ENCODE results near the gene CNTF.

The CNTF gene

DNA sequence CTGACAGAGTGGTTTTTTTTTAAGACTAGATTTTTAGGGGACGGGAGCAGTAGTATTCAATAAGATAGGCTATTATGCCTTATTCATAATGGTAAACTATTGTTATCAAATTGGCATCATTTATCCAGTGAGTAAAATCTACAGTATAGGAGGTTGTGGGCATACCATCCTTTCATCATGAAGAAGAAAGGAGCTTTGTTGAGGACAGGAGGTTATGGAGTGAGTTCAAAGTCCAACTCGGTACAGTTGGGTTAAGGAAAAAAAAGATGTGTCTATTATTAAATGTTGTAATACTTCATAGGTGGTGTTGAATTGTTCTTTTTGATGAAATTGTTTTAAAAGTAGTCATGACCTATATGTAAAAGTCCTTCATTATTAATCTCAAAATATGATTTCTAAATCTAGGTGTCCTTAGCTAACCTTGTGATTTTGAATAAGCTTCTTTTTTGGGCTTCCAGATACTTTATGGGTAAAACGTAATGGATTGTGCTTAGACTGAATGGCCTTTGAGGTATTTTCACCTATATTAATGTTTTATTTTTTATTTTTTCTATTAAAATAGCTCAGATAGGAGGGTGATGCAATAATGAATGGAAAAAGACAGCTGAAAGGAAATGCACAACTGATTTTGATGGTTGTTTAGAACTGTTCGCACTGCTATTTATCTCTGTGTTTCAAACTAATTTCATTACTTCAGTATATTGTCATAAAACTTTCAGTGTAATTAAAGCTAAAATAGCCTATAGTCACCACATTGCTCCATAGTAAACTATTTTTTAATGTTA lies 15.3 kb upstream of the CNTF start:
- no peak for DNase-seq

DNA sequence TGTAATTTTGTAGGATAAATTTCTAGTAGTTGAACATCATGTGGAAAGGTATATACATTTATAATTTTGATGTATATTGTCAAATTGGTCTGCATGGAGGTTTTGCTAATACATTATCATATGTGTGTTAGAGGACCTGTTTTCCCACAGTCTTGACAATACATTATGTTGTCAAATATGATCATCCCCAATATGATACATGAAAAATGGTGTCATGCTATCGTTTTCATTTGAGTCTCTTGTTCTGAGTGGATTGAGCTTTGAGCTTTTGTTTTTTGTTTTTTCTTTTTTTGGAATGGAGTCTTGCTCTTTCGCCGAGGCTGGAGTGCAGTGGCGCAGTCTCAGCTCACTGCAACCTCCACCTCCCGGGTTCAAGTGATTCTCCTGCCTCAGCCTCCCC lies 14.1 kb upstream of the CNTF start:
- no peak for DNase-seq

DNA sequence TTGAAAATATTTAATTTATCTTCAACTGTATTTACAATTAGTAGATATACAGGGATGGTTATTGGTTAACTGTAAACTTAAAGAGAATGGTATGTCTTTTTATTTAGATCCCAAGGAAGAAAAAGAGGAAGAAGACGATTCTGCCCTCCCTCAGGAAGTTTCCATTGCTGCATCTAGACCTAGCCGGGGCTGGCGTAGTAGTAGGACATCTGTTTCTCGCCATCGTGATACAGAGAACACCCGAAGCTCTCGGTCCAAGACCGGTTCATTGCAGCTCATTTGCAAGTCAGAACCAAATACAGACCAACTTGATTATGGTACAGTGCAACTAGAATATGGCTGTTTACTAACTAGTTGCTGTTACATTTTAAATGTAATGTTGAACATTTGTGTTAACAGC lies 12.7 kb upstream of the CNTF start:
- DNase-seq: no peak

DNA sequence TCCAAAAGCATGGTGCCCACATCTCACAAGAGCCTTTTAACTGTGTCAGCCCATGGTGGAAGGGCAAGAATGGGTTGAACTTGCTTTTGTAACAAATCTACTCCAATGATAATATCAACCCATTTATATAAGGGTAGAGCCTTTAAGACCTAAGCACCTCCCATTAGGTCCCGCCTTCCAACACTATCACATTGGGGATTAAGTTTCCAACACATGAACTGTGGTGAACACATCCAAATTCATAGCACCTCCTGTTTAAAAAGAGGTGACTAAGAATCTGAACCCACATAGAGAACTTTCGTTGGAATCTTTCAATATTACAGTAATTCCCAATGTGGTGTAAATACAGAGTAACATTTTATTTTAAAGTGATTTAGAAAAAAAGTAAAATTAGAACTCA lies 9.2 kb upstream of the CNTF start:
- DNase-seq: no peak

DNA sequence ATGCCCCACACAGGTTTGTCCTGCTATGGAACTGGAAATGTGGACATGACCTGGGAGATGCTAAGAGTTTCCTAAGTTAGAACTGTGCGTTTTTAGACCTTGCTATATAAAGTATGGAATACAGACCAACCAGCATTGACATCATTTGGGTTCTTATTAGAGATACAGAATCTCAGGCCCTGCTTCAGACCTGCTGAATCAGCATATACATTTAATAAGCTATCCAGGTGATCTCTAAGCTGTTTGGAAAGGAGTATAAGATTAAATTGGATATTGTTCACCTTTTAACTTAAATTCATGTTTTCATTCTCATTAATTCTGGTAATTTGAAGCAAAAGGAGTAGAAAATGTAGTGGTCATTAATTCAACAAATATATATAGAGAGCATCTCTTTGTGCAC lies 6.9 kb upstream of the CNTF start:
- no peak for DNase-seq

DNA sequence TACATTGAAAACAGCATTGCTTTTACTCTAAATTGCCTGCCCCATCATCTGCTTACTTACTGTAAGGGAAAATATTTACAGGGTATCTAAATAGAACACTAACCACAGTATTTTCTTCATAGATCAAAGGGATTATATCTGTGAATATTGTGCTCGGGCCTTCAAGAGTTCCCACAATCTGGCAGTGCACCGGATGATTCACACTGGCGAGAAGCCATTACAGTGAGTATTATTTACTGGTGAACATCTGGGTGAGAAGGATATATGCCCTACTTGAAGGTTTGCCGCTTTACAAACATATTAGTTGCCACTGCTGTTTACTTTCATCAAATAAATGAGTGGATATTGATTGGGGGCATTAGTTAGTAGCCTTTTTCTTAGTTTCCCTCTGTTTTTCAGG lies 5.9 kb upstream of the CNTF start:
- DNase-seq: no peak

DNA sequence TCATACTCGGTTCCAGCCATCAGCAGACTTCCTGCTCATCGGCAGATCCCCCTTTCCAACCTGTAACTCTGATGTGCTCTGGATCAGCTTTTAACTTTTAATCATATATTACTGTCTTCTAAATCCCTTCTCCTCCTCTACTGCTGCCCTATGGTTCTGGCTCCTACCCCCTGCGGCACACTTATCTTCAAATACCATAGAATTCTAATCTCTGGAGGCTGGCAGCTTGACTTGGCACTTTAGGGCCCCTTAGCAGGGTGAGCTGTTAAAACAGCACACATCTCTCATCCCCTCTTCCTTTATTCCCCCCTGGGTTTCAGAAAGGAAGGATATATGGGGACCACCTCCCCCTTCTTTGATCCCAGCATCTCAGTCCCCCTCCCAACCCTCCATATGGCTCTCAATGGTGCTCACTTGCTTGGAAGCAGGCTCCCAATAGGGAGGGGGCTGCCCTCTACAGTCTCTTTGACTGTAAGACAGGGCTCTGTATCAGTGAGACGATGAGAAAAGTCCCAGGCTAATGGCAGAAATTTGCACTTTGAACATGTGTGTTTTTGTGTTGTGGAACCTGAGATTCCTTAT lies 4.4 kb upstream of the CNTF start:
- DNase-seq: no peak

DNA sequence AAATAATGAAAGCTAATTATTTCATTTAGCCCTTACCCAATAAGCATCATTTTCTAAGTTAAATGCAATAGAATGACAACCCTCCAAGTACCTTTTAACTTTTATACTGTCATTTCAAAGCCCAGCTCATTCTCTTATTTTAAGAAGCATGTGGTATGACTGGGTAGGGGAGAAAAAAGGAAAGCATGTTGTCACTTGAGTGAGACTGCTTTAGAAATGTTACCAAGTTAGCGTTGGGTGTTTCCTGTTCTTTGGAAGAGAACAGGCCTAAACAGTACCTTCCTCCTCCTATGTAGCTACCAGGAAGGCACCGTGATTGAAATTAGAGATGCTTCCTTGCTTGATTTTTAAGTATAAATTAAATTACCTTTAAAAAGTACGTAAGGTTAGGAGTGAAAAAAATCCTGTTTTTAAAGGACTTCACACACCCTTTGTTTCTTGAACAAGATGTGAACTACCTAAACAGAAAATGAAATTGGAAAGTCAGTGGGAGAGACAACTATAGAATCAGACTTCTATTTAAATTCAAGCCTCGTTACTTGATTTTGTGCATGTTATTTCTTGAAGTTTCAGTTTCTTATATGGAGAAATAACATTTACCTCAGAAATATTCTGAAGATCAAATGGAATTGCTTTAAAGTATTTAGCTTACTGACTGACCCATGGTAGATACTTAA lies 741 bp upstream of the CNTF start:
- DNase-seq: no peak

DNA sequence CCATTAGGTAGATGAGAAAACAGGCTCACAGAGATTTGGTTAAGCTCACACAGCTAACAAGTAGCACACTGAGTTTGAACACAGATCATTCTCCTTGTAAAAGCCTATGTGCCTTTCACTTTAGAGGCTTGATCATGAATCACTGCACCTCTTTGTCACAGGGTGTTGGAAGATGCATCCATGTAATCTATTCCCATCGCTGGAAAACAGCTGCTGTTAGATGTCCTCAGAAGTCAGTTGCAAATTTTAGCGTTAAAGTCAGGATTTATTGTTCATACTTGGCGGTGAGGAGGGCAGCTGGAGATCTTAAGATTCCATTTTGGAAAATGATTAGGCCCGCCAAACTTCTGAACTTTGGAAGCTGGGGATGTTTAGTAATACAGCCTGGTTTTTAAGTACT lies 2.6 kb downstream of the CNTF start:
- no peak for DNase-seq

DNA sequence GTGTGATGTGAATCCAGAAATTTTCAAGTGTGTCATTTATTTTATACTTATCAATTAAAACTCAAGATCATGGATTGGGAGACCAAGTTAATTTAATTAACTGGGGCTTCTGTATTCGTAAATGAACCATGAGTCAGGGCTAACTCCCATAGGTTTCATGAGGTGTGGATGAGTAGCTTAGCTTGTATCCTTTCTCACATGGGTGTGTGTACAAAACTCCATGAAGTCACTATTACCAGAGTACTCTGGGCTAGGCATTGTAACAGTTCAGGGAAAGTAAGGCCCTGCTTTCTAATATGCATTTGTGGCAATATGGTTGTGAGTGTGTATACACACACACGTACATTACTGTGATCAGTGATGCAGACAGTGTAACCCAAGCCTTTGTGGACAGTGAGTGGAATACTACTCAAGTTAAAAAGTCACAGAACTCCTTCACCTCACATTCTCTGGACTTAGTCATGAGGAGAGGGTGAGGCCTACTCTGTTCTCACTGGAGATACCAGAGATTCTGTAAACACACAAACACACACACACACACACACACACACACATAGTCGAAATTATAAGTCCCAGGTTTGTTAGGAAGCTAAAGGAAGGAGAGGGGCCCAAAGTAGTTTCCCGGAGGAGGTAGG lies 3.5 kb downstream of the CNTF start:
- no peak for DNase-seq

DNA sequence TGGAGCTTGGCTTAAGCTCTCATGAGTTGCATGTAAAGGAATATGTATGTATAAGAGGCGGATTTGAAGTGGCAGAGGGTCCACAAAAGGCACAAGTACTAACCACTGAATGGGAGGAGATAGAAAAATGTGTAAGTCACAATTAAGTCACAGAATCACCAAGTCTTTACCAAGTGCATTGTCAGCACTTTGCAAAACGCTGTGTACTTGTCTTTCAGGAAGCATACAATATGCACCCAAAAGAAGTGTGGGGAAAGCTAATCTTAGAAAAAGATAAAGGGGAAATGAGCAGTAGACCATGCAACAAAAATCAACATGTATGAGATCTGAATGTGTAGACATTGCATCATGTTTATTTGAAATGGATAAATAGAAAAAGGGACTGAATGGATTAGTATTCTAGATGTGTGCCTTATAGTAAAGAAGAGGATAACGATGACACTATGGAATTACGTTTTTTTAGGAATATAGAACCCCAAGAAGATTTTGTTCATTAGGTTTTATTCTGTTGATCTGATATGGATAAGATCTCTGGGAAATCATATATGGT lies 4.5 kb downstream of the CNTF start:
- DNase-seq: no peak

DNA sequence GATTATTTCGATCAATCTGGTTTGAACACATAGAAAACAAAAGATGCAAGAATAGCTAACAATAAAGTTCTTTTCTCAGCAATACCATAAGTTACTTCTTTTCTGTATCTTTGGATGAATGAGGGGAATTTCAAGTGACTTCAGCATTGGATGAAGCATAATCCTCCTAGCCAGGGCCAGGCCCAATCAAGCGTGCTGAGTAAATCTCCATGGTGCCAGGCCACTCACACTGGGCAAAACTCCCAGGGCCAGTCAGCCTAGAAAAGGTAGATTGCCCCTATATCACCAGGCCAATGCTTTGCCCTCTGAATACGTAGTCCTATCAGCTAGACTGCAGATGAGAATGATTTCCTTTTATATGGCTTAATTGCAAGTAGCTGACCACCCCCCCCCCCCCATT lies 6.0 kb downstream of the CNTF start:
- DNase-seq: no peak

DNA sequence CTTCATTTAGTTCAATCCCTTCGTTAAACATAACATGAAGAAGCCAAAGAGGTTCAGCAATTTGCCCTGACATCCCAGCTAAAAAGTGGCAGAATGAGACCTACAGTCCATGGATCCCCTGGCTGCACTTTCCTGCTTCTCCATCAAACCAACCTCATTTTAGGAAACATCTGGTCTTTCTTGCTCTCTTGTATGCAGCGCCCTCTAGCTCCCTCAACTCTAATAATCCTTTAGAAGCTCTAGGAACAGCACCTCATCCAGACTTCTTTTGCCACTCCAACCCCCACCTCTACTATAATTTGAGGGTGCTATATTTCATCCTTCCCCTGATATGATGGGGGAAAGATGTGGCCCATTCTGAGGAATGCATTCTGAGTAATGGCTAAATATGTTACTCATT lies 7.4 kb downstream of the CNTF start:
- no peak for DNase-seq

DNA sequence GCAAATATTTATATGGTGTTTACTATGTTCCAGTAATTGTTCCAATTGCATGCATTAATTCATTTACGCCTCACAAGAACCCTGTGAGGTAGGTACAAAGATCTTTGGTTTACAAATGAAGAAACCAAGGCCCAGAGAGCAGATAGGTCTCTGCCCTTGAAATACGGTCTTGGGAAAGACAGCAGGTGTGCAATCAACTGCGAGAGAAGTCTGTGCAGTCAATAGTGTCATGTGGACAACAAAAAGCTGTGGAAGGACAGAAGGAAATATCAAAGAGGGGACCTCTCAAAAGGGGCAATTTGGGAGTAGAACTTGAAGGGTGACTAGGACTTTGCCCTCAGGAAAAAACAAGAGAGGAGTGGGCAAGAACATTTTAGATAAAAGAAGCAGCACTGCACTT lies 8.9 kb downstream of the CNTF start:
- DNase-seq: no peak

DNA sequence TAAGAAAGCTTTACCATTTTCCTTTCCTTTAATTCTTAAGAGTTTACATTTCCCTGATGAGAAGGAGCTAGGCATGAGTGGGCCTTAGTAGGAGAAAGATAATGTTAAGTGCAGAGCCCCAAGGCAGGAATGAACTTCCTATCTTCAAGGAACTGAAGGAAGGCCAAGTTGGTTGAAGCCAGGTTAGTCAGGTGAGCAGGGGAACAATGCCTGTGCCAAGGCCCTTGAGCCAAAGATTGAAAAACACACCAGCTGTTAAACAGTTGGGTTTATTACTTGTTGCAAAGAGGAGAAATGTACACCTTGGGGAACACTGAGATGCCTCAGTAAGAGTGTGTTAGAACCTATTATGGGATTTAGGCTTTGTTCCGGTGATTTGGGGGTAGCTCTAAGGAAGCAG lies 10.0 kb downstream of the CNTF start:
- DNase-seq: no peak

DNA sequence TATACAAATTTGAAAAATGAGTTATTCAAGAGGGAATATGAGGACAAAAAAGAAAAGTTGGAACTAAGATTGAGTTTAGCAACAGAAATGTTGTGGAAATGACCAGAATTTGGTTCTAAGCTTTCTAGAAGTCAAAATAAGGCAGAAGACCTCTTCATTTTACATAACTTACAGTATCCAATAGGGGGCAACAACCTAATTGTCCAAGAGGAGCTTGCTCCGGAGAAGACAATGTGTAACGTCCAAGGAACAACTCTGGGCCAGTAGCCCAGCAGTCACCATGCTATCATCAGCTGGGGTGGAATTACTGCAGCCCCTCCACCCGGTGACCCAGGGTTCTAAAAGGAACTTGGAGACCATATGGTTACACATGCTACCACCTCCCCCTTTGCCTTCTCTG lies 14.1 kb downstream of the CNTF start:
- no peak for DNase-seq

DNA sequence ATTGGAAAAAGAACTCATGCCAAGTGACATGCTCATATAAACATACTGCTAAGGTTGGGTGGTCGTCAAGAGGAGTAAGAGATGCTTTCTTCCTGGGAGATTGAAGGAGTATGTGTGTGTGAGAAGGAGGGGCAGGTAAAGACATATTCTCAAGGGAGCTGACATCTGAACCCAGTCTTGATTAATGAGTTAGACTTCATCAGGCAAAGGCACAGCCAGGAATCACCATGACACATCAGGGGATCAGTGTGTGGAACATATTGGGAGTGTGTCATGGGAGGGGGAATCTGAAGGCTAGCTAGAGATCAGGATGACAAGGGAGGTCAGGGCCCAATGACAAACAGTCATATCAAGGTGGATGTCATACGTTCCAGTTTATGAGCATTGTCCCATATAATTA lies 14.9 kb downstream of the CNTF start:
- DNase-seq: no peak

DNA sequence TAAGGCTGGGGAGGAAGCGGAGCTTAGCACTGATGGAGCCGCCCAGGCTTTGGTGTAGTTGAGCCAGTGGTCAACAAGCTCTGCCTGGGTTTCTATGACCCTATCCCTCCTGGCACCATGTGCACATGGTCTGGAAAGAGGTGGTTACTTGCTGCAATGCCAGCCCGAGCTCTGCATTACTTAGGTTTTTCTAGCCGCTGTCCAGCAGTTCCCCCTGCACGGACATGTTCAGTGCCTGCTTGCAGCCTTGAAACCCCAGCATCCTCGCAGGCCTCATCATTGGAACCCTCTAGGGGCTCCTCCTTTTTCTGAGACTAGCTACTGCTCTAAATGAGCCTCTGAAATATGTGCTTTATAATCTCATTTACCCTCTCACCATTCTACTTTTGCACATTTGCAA lies 16.6 kb downstream of the CNTF start:
- no peak for DNase-seq

DNA sequence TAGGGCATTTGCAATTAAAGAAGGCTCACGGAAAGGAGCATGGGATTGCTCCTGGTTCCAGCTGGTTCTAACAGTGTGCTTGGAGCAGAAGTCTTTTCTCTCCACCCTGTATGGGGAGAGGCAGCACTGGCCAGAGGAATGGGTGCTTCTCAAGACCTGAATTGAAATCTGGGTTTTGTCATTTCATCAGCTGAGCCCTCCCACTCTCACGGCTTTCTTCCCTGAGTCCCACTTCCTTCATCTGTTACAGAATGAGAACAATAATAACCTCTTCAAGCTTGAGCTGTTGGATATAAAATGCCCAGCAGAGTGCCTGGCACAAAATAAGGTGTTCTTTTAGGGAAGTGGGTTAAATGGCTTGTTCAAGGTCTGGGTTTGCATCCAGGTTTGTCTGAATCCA lies 17.2 kb downstream of the CNTF start:
- DNase-seq: no peak

DNA sequence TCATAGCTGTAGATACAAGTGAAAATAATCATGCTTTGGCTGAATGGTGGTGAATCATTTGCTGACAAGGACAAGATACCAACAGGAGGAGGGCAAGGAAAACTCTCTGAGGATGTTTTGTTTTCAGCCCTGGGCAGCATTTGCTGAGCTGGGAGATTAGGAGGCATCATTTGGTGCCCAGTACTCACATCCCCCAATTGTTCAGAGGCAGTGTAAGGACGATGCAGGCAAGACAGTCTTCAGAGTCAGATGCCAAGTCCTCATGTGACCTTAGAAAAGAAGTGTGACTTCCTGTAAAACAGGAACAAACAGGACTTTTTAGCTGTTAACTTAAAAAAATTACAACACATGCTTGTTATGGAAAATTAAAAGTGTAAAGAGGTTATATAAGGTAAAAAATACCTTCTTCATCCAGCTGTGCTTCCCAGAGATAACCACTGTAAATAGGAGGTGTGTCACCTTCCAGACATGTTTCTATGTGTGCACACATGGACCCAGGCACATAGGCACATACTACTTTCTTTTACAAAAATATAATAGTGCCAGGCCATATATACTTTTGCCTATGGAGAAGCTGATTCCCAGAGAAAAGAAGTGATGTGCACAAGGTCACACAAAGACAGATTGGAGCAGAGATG lies 18.0 kb downstream of the CNTF start:
- no peak for DNase-seq

DNA sequence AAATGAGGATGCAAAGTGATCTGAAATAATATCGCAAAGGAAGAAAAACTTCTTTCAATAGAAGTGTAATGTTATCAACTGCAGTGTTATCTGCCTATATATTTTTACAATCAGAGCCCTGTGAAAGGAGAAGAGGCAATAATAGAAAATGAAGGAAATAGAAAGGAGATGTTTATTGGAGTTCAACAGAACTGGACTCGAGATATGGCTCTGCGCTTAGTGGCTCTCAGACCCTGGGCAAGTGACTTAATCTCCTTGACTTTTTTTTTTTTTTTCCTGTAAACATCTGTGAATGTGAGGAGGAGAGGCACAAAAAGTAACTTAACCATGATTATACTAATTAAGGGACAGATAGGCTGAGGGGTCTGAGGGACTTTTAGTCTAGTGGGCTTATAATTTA lies 18.9 kb downstream of the CNTF start:
- DNase-seq: no peak

DNA sequence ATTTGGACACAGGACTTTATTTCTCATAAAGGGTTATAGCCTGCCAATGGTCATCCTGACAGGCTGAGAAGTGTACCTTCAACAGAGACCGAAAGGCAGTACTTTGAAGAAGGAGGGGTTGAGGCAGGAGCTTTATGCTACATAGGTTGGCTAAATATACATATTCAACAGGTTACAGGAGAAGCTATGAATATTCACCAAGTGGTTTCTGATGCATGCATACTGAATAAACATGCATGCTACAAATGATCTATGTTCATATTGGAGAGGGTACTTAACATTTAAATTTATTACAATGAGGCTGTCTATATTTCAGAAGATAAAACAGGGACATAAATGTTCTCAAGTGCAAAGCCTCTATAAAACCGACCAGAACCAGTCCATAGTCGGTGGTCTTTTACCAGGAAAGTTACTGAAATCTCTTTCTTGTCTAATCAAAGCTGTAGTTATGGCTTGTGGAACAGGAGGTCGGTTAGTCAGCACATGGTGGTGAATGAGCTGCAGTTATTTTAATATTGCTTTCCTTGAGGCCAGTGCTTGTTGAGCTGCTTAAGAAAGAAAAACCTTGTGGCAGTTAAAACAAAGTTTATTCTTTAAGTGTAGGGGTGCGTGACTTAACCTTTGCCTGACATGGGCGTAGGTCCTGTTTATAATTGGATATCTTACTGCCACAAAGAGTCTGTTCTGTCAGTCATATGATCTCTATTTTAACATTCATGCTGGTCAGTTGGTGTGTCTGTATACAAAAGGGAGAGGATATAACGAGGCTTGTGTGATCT lies 19.5 kb downstream of the CNTF start:
- DNase-seq: no peak

Measured in activated CD4-positive, CD25-positive, alpha-beta regulatory T cell (primary cell).